GM10248 (cell line): ENCODE results near the gene CCR5AS.

Experiments used
- CTCF ChIA-PET: fragments of 300-600 bp; sonication (Branson Sonifier 250); formaldehyde crosslinking; extraction: SDS; loops from one replicate; lab custom pipeline; 2021; ENCODE audit warnings: antibody characterized with exemption; lab: Yijun Ruan, JAX
- POLR2A ChIA-PET: fragments of 350-650 bp; sonication (Branson Sonifier 250); formaldehyde crosslinking; extraction: SDS; loops from one replicate; lab custom pipeline; 2020; ENCODE audit warnings: antibody characterized with exemption; lab: Yijun Ruan, JAX
- DNase-seq: peaks from one replicate; pipeline ENCODE4 v3.0.0; 2012; ENCODE audit errors: extremely low spot score
- CTCF ChIP-seq: IDR thresholded peaks from 2 replicates; pipeline ENCODE4 v1.5.1; 2012; ENCODE audit warnings: mild to moderate bottlenecking, low read depth; ENCODE audit errors: extremely low read depth, missing control alignments, control extremely low read depth

The CCR5AS gene

GRCh38 chr3:46411271-46411670 is 4.4 kb upstream of the CCR5AS start:
- CTCF ChIA-PET = interaction anchor here (1.6 to 1.7 kb wide), 2 partner anchors 11 to 77 kb away, joined by 4 to 5 read pairs; no protein-coding TSS in a partner anchor
- POLR2A ChIA-PET = no interaction called here
- TF ChIP-seq CTCF = no peak
- DNase-seq = no peak

- no peak for DNase-seq
- POLR2A ChIA-PET = no interaction called here
- TF ChIP-seq CTCF = no peak
- CTCF ChIA-PET = interaction anchor here (1.6 to 1.7 kb wide), 2 partner anchors 11 to 78 kb away, joined by 4 to 5 read pairs; no protein-coding TSS in a partner anchor
Measured at GRCh38 chr3:46410669-46411068, 3.8 kb upstream of the CCR5AS start.

GRCh38 chr3:46409739-46410489 is 3.0 kb upstream of the CCR5AS start:
- TF ChIP-seq CTCF = no peak
- POLR2A ChIA-PET = no interaction called here
- CTCF ChIA-PET = interaction anchor here (1.6 kb wide), 1 partner anchor 10 kb away, joined by 4 read pairs; no protein-coding TSS in a partner anchor
- no peak for DNase-seq

GRCh38 chr3:46408853-46409252 is 2.0 kb upstream of the CCR5AS start:
- CTCF ChIA-PET = interaction anchor here (1.3 to 1.8 kb wide), 4 partner anchors 8 to 201 kb away, joined by 3 to 4 read pairs (median 4); partner anchors contain the start of gene CCR1
- no peak for TF ChIP-seq CTCF
- POLR2A ChIA-PET = no interaction called here
- DNase-seq = no peak

- no peak for DNase-seq
- no peak for TF ChIP-seq CTCF
- ChIA-PET POLR2A (no interaction called here), CTCF (interaction anchor here (1.3 to 2.0 kb wide), 6 partner anchors 9 to 200 kb away, joined by 3 to 6 read pairs (median 4); partner anchors contain the start of gene CCR1)
Measured at GRCh38 chr3:46407970-46408369, 1.1 kb upstream of the CCR5AS start.

- no peak for DNase-seq
- CTCF ChIA-PET = interaction anchor here (1.5 kb wide), 1 partner anchor 28 kb away, joined by 6 read pairs; no protein-coding TSS in a partner anchor
- POLR2A ChIA-PET = no interaction called here
- no peak for TF ChIP-seq CTCF
Measured at GRCh38 chr3:46406443-46406787, 451 bp downstream of the CCR5AS start.
